HCT116 (cell line): ENCODE data around the gene RYR2. TPM values are rescaled to one million over a fixed set of nuclear protein-coding genes. Genes with fewer than 3 reads are reported as not detected.

Experiments used
- ATAC-seq: fragments of 200-7000 bp; cut with Tn5 transposase; 2 replicates; pipeline ENCODE4 v1.9.1; 2020; ENCODE audit warnings: mild to moderate bottlenecking, moderate library complexity
- BruUV-seq: library from RNA; stranded (reverse); fragments of 400-500 nt; replicated peaks from 2 replicates; lab custom pipeline; 2021; lab: Mats Ljungman, UMichigan
- CTCF ChIA-PET: fragments of 300-600 bp; sonication (Branson Sonifier 250); formaldehyde crosslinking; loops from one replicate; lab custom pipeline; 2021; ENCODE audit warnings: antibody characterized with exemption; lab: Charles Lee
- POLR2A ChIA-PET: fragments of 300-600, 350-600 bp; sonication (Branson Sonifier 250); formaldehyde crosslinking; loops from one replicate; lab custom pipeline; 2021; ENCODE audit warnings: antibody characterized with exemption; lab: Charles Lee
- RAD21 ChIA-PET, 2 experiments: fragments of 300-600 bp; sonication (Branson Sonifier 250); formaldehyde crosslinking; loops; one replicate each; lab custom pipeline; 2023; ENCODE audit warnings: low total read pairs in 2 of 2; ENCODE audit not compliant: uncharacterized antibody in 2 of 2, unreplicated experiment in 2 of 2, low non-redundant PET in 1 of 2; lab: Charles Lee
- DNase-seq: peaks from one replicate; pipeline ENCODE4 v3.0.0-alpha.2; 2010; ENCODE audit warnings: low read depth, low spot score
- H2AFZ ChIP-seq: fragments of 200-600 bp; shearing (Covaris generic), sonication (generic); 2 replicates; pipeline ENCODE4 v1.6.1; 2017; ENCODE audit warnings: low read depth, mixed run types, mixed read lengths, antibody characterized with exemption, low read length; ENCODE audit not compliant: poor library complexity, severe bottlenecking
- H3K27ac ChIP-seq: 2 replicates; pipeline ENCODE4 v1.5.1; 2012; ENCODE audit warnings: low read depth, low read length
- H3K27me3 ChIP-seq: fragments of 200-600 bp; sonication (generic); 2 replicates; pipeline ENCODE4 v1.6.1; 2016; ENCODE audit warnings: mixed run types, low read length, mixed read lengths; ENCODE audit not compliant: insufficient read depth
- H3K36me3 ChIP-seq, 2 experiments: fragments of 200-500 bp in 1 of 2; fragments of 200-600 bp in 1 of 2; sonication (Bioruptor generic) in 1 of 2; sonication (generic) in 1 of 2; 2 replicates each; pipeline versions ENCODE4 v1.5.1 to v1.6.1; 2014 to 2016; ENCODE audit warnings: low read length in 2 of 2, inconsistent platforms in 1 of 2, mixed read lengths in 1 of 2, mixed run types in 1 of 2; ENCODE audit not compliant: insufficient read depth in 2 of 2, control insufficient read depth in 1 of 2
- H3K4me1 ChIP-seq, 2 experiments: fragments of 200-600 bp in 1 of 2; sonication (generic) in 1 of 2; 2 replicates each; pipeline versions ENCODE4 v1.5.1 to v1.6.1; 2012 to 2017; ENCODE audit warnings: low read length in 2 of 2, inconsistent platforms in 1 of 2, mild to moderate bottlenecking in 1 of 2, mixed read lengths in 1 of 2, mixed run types in 1 of 2, moderate library complexity in 1 of 2; ENCODE audit not compliant: insufficient read depth in 2 of 2, control insufficient read depth in 1 of 2
- H3K4me2 ChIP-seq: fragments of 200-600 bp; sonication (generic); 2 replicates; pipeline ENCODE4 v1.6.1; 2017; ENCODE audit warnings: mixed run types, low read length, mixed read lengths
- H3K4me3 ChIP-seq, 2 experiments: fragments of 200-600 bp in 1 of 2; sonication (generic) in 1 of 2; replicated peaks in 1 of 2; 2 replicates each; pipeline ENCODE4 v1.5.1; 2011 to 2016; ENCODE audit warnings: low read length in 2 of 2, control low read depth in 1 of 2, low read depth in 1 of 2, mild to moderate bottlenecking in 1 of 2, mixed read lengths in 1 of 2, mixed run types in 1 of 2
- H3K79me2 ChIP-seq: fragments of 200-600 bp; sonication (generic); 2 replicates; pipeline ENCODE4 v1.6.1; 2017; ENCODE audit warnings: mild to moderate bottlenecking, mixed run types, low read length, moderate library complexity, mixed read lengths; ENCODE audit not compliant: insufficient read depth
- H3K9ac ChIP-seq: fragments of 200-600 bp; sonication (generic); 2 replicates; pipeline ENCODE4 v1.6.1; 2016; ENCODE audit warnings: low read length, mixed read lengths
- H3K9me2 ChIP-seq: fragments of 200-600 bp; sonication (generic), shearing (Covaris generic); 2 replicates; pipeline ENCODE4 v1.6.1; 2017; ENCODE audit warnings: mixed run types, mild to moderate bottlenecking, moderate library complexity; ENCODE audit not compliant: insufficient read depth
- H3K9me3 ChIP-seq, 2 experiments: fragments of 200-500 bp in 1 of 2; fragments of 200-600 bp in 1 of 2; sonication (Bioruptor generic) in 1 of 2; sonication (generic) in 1 of 2; 2 replicates each; pipeline ENCODE4 v1.6.1; 2014 to 2017; ENCODE audit warnings: low read length in 2 of 2, mixed read lengths in 2 of 2, inconsistent platforms in 1 of 2, low read depth in 1 of 2, mild to moderate bottlenecking in 1 of 2, mixed run types in 1 of 2, moderate library complexity in 1 of 2; ENCODE audit not compliant: control insufficient read depth in 1 of 2, insufficient read depth in 1 of 2
- H4K20me1 ChIP-seq: fragments of 200-600 bp; sonication (generic), shearing (Covaris generic); 2 replicates; pipeline ENCODE4 v1.6.1; 2017; ENCODE audit warnings: mixed run types, mild to moderate bottlenecking, moderate library complexity; ENCODE audit not compliant: insufficient read depth
- EGR1 ChIP-seq: IDR thresholded peaks from 2 replicates; pipeline ENCODE4 v1.6.1; 2012; ENCODE audit warnings: low read depth
- ELF1 ChIP-seq: IDR thresholded peaks from 2 replicates; pipeline ENCODE4 v1.6.1; 2012; ENCODE audit warnings: low read depth, borderline replicate concordance
- FOSL1 ChIP-seq: IDR thresholded peaks from 2 replicates; pipeline ENCODE4 v1.6.1; 2012; ENCODE audit warnings: low read depth
- JUND ChIP-seq: IDR thresholded peaks from 2 replicates; pipeline ENCODE4 v1.6.1; 2012
- POLR2A ChIP-seq: IDR thresholded peaks from 2 replicates; pipeline ENCODE4 v1.7.0; 2011; ENCODE audit warnings: borderline replicate concordance; ENCODE audit not compliant: insufficient read depth, insufficient read length; ENCODE audit errors: extremely low read depth
- POLR2AphosphoS5 ChIP-seq: IDR thresholded peaks from 2 replicates; pipeline ENCODE4 v1.6.1; 2011; ENCODE audit warnings: mild to moderate bottlenecking, low read depth, low read length, moderate library complexity
- SIN3A ChIP-seq: IDR thresholded peaks from 2 replicates; pipeline ENCODE4 v1.6.1; 2012; ENCODE audit warnings: low read depth
- SP1 ChIP-seq: IDR thresholded peaks from 2 replicates; pipeline ENCODE4 v1.6.1; 2012; ENCODE audit warnings: low read depth
- TCF7L2 ChIP-seq: IDR thresholded peaks from 2 replicates; pipeline ENCODE4 v1.7.0; 2011; ENCODE audit warnings: borderline replicate concordance, inconsistent platforms; ENCODE audit not compliant: insufficient read depth, insufficient read length; ENCODE audit errors: extremely low read depth
- intact Hi-C: fragments of 100-400 bp; cut with micrococcal nuclease; formaldehyde crosslinking; loops from 2 replicates; pipeline ENCODE4 v1.10.0; 2022
- total RNA-seq: library from RNA; stranded (reverse); gene quantifications from one replicate; pipeline ENCODE4 v1.2.1, GENCODE V29; 2021; ENCODE audit not compliant: unreplicated experiment
- TF ChIP-seq, protein P1 (sequence below), 3 experiments: fragments of 200-600 bp in 1 of 3; sonication (generic) in 1 of 3; IDR thresholded peaks in 2 of 3; conservative IDR thresholded peaks in 1 of 3; 2 replicates each; pipeline ENCODE4 v1.5.1; 2012 to 2017; ENCODE audit warnings: low read depth in 2 of 3, low read length in 2 of 3, antibody characterized with exemption in 1 of 3, borderline replicate concordance in 1 of 3, control low read depth in 1 of 3, mild to moderate bottlenecking in 1 of 3, mixed read lengths in 1 of 3, mixed run types in 1 of 3, moderate library complexity in 1 of 3; ENCODE audit not compliant: insufficient read depth in 1 of 3
- TF ChIP-seq, protein P2 (sequence below): IDR thresholded peaks from 2 replicates; pipeline ENCODE4 v1.6.1; 2012

The RYR2 gene
- total RNA-seq, 1 experiment from 2014 or later: 0.02 TPM

DNA sequence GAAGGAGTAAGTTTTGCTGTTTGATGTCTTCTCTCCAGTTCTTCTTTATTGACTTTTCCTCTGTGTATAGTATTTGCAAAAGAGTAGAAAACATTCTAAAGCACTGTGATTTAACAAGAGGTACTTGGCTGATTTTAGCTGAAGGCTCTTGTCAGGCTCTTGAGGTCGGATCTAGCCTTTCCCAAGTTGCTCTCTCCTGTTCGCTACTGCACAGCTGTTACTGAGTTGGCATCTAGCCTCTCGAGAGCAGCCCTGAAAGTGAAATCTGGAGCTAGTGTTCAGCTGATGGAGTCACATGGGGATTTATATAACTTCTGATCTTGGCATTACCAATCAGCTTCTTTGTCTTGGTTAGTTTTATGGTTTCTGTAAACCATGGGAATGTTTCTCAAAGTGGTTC is 193.1 kb downstream of the RYR2 start:
- Histone ChIP-seq H3K4me3 (no peak overlapping the region), H3K79me2 (no peaks in the 10 kb centered on the region), H3K27me3 (no peaks in the 10 kb centered on the region), H2AFZ (no peak overlapping the region), H3K27ac (no peak overlapping the region), H3K36me3 (no peaks in the 10 kb centered on the region), H3K4me1 (no peaks in the 10 kb centered on the region), H3K9me3 (no peaks in the 10 kb centered on the region), H3K9me2 (no peaks in the 10 kb centered on the region), H4K20me1 (no peaks in the 10 kb centered on the region), H3K9ac (no peak overlapping the region), H3K4me2 (no peak overlapping the region)
- ChIA-PET RAD21 (no interaction called here), CTCF (no interaction called here), POLR2A (no interaction called here)
- ATAC-seq (no peak), DNase-seq (no peak)
- intact Hi-C loops: no loop called here
- TF ChIP-seq, protein P1, sequence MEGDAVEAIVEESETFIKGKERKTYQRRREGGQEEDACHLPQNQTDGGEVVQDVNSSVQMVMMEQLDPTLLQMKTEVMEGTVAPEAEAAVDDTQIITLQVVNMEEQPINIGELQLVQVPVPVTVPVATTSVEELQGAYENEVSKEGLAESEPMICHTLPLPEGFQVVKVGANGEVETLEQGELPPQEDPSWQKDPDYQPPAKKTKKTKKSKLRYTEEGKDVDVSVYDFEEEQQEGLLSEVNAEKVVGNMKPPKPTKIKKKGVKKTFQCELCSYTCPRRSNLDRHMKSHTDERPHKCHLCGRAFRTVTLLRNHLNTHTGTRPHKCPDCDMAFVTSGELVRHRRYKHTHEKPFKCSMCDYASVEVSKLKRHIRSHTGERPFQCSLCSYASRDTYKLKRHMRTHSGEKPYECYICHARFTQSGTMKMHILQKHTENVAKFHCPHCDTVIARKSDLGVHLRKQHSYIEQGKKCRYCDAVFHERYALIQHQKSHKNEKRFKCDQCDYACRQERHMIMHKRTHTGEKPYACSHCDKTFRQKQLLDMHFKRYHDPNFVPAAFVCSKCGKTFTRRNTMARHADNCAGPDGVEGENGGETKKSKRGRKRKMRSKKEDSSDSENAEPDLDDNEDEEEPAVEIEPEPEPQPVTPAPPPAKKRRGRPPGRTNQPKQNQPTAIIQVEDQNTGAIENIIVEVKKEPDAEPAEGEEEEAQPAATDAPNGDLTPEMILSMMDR (IDR thresholded peaks at IDR 0.05 in 2 of 3, conservative IDR thresholded peaks at IDR 0.05 in 1 of 3; ENCODE audit: borderline replicate concordance in 1 of 3, insufficient read depth in 1 of 3, low read depth in 2 of 3, low read length in 2 of 3): no peak
- no peak for TF ChIP-seq SP1
- TF ChIP-seq EGR1: no peak
- no peak for TF ChIP-seq TCF7L2
- no peak for TF ChIP-seq ELF1
- BruUV-seq: no TSS peak

DNA sequence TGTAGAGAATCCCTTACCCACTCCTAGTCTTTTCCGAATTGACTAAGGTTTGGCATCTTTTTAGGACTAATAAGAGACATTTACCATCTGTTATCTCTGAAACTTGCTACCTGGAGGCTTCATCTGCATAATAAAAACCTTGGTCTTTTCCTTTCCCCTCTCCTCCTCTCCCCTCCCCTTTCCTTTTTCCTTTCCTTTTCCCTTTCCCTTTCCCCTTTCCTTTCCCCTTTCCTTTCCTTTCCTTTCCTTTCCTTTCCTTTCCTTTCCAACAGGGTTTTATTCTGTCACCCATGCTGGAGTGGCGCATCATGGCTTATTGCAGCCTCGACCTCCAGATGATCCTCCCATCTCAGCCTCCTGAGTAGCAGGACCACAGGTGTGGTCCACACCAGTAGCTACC is 195.7 kb downstream of the RYR2 start:
- no peaks in the 10 kb centered on the region for H3K27me3 ChIP-seq
- TF ChIP-seq POLR2AphosphoS5 (no peak), EGR1 (no peak), POLR2A (no peak), FOSL1 (no peak), JUND (no peak), SIN3A (no peak)
- TF ChIP-seq, protein P2, sequence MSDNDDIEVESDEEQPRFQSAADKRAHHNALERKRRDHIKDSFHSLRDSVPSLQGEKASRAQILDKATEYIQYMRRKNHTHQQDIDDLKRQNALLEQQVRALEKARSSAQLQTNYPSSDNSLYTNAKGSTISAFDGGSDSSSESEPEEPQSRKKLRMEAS: no peak
- TF ChIP-seq, all 23 proteins: peak for 0
- Histone ChIP-seq H2AFZ (no peak overlapping the region), H3K9me3 (no peaks in the 10 kb centered on the region), H4K20me1 (no peaks in the 10 kb centered on the region), H3K36me3 (no peaks in the 10 kb centered on the region), H3K27ac (no peak overlapping the region), H3K79me2 (no peaks in the 10 kb centered on the region), H3K4me2 (no peak overlapping the region), H3K4me1 (no peaks in the 10 kb centered on the region), H3K4me3 (no peak overlapping the region), H3K9me2 (no peaks in the 10 kb centered on the region), H3K9ac (no peak overlapping the region)
- POLR2A ChIA-PET: no interaction called here
- RAD21 ChIA-PET: no interaction called here
- intact Hi-C loops: no loop called here
- ATAC-seq (no peak), DNase-seq (no peak)
- CTCF ChIA-PET: no interaction called here
- no TSS peak for BruUV-seq
